Nucleus accumbens (tissue), 56 donors: ENCODE data around the gene TLCD1.
"Not testable (repeated sequence)": the region's sequence is repeated elsewhere in the genome, so short reads cannot be mapped to it uniquely, and the experiment has no call there.

Experiments
- DNase-seq, 56 donors: peaks; one replicate each; lab custom pipeline; 2025; lab: John Stamatoyannopoulos, UW

TLCD1 gene

DNA sequence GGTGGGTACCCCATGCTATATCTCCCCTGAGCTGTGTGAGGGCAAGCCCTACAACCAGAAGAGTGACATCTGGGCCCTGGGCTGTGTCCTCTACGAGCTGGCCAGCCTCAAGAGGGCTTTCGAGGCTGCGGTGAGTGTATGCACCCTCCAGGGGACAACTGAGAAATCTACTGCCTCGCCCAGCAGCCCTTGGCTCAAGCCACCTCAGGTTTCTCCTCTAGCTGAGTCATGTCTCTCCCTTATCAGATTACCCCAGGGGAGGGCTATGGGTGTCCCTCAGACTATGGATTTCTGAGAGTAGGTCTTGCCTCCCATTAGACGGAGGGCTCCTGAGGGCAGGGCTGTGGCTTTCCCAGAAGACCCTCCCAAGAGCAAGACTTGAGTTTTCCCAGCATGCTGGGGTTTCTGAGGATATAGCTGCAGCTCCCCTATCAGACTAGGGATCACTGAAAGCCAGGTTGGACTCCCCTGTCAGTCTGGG lies 9.2 kb upstream of the TLCD1 start:
- DNase-seq: no peak

DNA sequence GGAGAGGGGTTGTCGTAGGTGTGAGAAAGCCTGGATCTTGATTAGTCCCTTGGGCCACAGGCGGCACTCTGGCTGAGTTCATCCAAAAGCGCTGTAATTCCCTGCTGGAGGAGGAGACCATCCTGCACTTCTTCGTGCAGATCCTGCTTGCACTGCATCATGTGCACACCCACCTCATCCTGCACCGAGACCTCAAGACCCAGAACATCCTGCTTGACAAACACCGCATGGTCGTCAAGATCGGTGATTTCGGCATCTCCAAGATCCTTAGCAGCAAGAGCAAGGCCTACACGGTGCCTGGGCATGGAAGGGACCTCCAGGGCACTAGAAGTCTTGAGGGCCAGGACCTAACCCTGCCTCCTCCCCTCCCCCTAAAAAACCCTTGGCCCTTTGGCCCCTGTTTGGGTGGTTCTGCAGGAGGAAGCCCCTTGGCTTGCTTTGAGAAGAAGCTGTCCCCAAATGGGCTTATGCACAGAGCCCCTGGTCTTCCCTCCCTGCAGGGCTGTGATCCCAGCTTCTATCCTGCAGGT lies 8.7 kb upstream of the TLCD1 start:
- DNase-seq: no peak

- DNase-seq: no peak
These were observed 7.3 kb upstream of the TLCD1 start for GRCh38 chr17:28733346-28733745.

DNA sequence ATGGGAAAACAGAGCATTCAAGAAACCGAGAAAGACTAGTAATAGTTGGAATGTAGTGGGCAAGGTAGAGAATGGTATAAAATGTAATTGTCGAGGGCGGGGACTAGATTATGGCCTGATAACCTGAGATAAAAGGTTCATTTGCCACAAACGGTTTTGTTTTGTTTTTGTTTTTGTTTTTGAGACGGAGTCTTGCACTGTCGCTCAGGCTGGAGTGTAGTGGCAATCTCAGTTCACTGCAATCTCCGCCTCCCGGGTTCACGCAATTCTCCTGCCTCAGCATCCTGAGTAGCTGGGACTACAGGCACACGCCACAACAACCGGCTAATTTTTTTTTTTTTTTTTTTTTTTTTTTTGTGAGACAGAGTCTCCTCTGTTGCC lies 3.9 kb upstream of the TLCD1 start:
- DNase-seq: no peak

GRCh38 chr17:28728364-28729200 lies 2.5 kb upstream of the TLCD1 start, which contains the start of gene NEK8:
TSS of gene NEK8 (plus strand) at chr17:28728788. CDS start at chr17:28728814, 26 bp downstream.
- peak in 55 of 56 donors; percentile 58 to 97 (median 90) for DNase-seq

GRCh38 chr17:28726627-28727491 lies 826 bp upstream of the TLCD1 start:
- peak; percentile 40 to 94 (median 84) for DNase-seq

- peak in 7 of 56 donors; percentile 22 to 56 (median 39) for DNase-seq
These were observed 290 bp downstream of the TLCD1 start for GRCh38 chr17:28725660-28726225.

GRCh38 chr17:28725166-28725659 lies 820 bp downstream of the TLCD1 start:
- DNase-seq: peak in 1 of 56 donors; percentile 5

GRCh38 chr17:28724500-28725165 lies 1.4 kb downstream of the TLCD1 start:
- DNase-seq: no peak

DNA sequence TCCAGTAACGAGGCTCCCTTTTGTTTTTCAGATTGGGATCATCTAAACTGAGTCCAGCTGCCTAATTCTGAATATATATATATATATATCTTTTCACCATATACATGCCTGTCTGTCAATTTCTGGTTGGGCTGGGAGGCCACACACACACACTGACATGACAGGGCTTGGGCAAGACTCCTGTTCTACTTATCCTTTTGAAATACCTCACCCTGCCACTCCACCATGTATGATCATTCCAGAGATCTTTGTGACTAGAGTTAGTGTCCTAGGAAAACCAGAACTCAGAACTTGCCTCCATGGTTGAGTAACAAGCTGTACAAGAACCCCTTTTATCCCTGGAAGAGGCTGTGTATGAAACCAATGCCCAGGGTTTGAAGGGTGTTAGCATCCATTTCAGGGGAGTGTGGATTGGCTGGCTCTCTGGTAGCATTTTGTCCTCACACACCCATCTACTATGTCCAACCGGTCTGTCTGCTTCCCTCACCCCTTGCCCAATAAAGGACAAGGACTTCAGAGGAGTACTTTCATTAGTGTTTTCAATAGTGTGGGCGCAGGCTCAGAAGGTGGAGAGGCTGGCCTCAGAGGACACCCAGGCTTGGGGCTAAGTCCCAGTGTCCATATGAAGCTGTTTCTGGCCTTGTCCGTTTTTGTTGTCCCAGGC lies 2.1 kb downstream of the TLCD1 start:
- DNase-seq: not testable (repeated sequence)

- no peak for DNase-seq
These were observed 2.7 kb downstream of the TLCD1 start for GRCh38 chr17:28723159-28723835.

GRCh38 chr17:28722417-28723158 lies 3.4 kb downstream of the TLCD1 start:
- no peak for DNase-seq

- not testable (repeated sequence) for DNase-seq
These were observed 5.1 kb downstream of the TLCD1 start for GRCh38 chr17:28720997-28721329.

GRCh38 chr17:28720247-28720996 lies 5.6 kb downstream of the TLCD1 start:
- DNase-seq: no peak

GRCh38 chr17:28719021-28719433 lies 7.0 kb downstream of the TLCD1 start:
- no peak for DNase-seq

DNA sequence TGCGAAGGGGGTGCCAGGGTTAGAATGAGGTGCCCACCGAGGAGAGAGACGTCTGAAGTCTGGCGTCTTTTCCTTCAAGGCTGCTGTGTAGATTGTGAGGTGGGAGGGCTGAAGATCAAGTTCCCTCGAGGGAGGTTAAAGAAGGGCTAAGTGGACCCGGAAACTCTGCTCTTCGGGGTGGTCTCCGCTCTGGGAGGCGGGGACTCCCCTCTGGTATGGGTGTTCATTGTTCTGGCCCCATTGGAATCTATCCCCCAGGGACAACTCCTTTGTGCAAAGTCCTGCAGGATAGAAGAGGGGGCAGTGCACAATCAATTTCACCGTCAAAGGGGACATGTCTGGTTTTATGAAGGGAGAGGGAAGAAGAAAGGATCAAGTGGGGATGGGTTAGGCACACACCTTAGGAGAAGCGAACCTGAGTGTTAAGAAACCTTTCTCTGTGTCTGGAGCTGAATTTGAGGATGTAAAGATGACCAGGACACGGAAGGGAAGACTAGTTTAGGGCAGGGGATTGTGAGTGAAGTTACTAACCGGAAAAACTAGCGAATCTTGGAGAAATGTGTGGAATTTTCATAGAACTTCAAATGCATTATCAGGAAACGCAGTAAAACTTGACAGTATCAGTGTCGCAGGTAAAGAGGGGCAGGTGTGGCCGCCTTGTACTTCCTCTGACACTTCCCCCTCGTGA lies 7.6 kb downstream of the TLCD1 start:
- no peak for DNase-seq
